ENCODE data around the gene STRIT1. TPM values are rescaled to one million over a fixed set of nuclear protein-coding genes. Genes with fewer than 3 reads are reported as not detected.

Gene STRIT1
- not detected in 2 replicates for total RNA-seq (ENCODE audit: low replicate concordance)

GRCh38 chr3:155293516-155293915, at the start of gene STRIT1:
TSS of gene STRIT1 (minus strand) at chr3:155293683.
- no peak for TF ChIP-seq CTCF (IDR thresholded peaks at IDR 0.05; ENCODE audit: insufficient read depth, low read length)
- H3K4me3 ChIP-seq (ENCODE audit: low read depth, low read length) = no peak within 1 kb of the TSS
- DNase-seq (ENCODE audit: low read depth) = no peak

- no peak for TF ChIP-seq CTCF (IDR thresholded peaks at IDR 0.05; ENCODE audit: insufficient read depth, low read length)
- DNase-seq (ENCODE audit: low read depth) = no peak
- no peak overlapping the region for H3K4me3 ChIP-seq (ENCODE audit: low read depth, low read length)
Measured at GRCh38 chr3:155342344-155342743, 48.9 kb upstream of the STRIT1 start.

- no peak overlapping the region for H3K4me3 ChIP-seq (ENCODE audit: low read depth, low read length)
- TF ChIP-seq CTCF (IDR thresholded peaks at IDR 0.05; ENCODE audit: insufficient read depth, low read length) = no peak
- no peak for DNase-seq (ENCODE audit: low read depth)
Measured at GRCh38 chr3:155339052-155339451, 45.6 kb upstream of the STRIT1 start.

GRCh38 chr3:155335724-155336354, 42.4 kb upstream of the STRIT1 start:
- TF ChIP-seq CTCF (IDR thresholded peaks at IDR 0.05; ENCODE audit: insufficient read depth, low read length) = no peak
- no peak overlapping the region for H3K4me3 ChIP-seq (ENCODE audit: low read depth, low read length)
- no peak for DNase-seq (ENCODE audit: low read depth)

GRCh38 chr3:155334914-155335723, 41.6 kb upstream of the STRIT1 start:
- DNase-seq (ENCODE audit: low read depth) = peak; percentile 19

More at GRCh38 chr3:155334914-155335723, 41.6 kb upstream of the STRIT1 start:
- H3K4me3 ChIP-seq (ENCODE audit: low read depth, low read length) = no peak overlapping the region
- TF ChIP-seq CTCF (IDR thresholded peaks at IDR 0.05; ENCODE audit: insufficient read depth, low read length) = no peak

Measured in fibroblast of the aortic adventitia (primary cell).